Measurements from ENCODE around the gene FAM114A1. TPM values are rescaled to one million over a fixed set of nuclear protein-coding genes. Genes with fewer than 3 reads are reported as not detected.

Gene FAM114A1
- total RNA-seq, 1 experiment from 2014 or later: 32.0 TPM

DNA sequence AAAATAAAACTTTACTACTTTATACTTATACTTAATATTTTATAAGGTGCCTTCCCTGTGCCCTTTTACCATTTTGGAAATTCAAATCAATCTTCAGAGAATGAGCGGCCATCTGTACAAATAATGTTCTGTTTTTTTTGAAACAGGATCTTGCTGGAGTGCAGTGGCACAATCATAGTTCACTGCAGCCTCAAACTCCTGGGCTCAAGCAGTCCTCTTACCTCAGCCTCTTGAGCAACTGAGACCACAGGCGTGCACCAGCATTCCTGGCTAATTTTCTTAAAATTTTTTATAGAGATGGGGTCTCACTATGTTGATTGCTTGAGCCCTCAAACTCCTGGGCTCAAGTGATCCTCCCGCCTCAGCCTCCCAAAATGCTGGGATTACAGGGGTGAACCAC lies 53.5 kb downstream of the FAM114A1 start:
- intact Hi-C loops (cut with micrococcal nuclease; ENCODE audit: unreplicated experiment) (no loop called here), in situ Hi-C loops (cut with HindIII; ENCODE audit: low pct_unique_long_range_greater_than_20kb, low sequenced_read_pairs) (no loop called here)
- no peaks in the 10 kb centered on the region for H3K4me1 ChIP-seq (ENCODE audit: control insufficient read depth, insufficient read depth, low read length)
- no peaks in the 10 kb centered on the region for H3K9me3 ChIP-seq (ENCODE audit: control insufficient read depth, insufficient read depth, low read depth, low read length)
- no TSS peak for BruUV-seq (replicated peaks)
- ChIA-PET CTCF (no interaction called here), POLR2A (no interaction called here)
- H3K27me3 ChIP-seq (ENCODE audit: control insufficient read depth, insufficient read depth, low read length): no peaks in the 10 kb centered on the region
- ATAC-seq: no peak
- no peaks in the 10 kb centered on the region for H3K36me3 ChIP-seq (ENCODE audit: control insufficient read depth, insufficient read depth, low read length)
- H3K27ac ChIP-seq (ENCODE audit: low read length): no peak overlapping the region
- DNase-seq (ENCODE audit: low read depth, low spot score): no peak
- TF ChIP-seq, protein P1, sequence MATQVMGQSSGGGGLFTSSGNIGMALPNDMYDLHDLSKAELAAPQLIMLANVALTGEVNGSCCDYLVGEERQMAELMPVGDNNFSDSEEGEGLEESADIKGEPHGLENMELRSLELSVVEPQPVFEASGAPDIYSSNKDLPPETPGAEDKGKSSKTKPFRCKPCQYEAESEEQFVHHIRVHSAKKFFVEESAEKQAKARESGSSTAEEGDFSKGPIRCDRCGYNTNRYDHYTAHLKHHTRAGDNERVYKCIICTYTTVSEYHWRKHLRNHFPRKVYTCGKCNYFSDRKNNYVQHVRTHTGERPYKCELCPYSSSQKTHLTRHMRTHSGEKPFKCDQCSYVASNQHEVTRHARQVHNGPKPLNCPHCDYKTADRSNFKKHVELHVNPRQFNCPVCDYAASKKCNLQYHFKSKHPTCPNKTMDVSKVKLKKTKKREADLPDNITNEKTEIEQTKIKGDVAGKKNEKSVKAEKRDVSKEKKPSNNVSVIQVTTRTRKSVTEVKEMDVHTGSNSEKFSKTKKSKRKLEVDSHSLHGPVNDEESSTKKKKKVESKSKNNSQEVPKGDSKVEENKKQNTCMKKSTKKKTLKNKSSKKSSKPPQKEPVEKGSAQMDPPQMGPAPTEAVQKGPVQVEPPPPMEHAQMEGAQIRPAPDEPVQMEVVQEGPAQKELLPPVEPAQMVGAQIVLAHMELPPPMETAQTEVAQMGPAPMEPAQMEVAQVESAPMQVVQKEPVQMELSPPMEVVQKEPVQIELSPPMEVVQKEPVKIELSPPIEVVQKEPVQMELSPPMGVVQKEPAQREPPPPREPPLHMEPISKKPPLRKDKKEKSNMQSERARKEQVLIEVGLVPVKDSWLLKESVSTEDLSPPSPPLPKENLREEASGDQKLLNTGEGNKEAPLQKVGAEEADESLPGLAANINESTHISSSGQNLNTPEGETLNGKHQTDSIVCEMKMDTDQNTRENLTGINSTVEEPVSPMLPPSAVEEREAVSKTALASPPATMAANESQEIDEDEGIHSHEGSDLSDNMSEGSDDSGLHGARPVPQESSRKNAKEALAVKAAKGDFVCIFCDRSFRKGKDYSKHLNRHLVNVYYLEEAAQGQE (IDR thresholded peaks at IDR 0.05; ENCODE audit: insufficient read depth in 1 of 2, low read depth in 2 of 2, low read length in 1 of 2): no peak
- TF ChIP-seq TCF7L2 (IDR thresholded peaks at IDR 0.05; ENCODE audit: low read depth, low read length) (no peak), SIN3A (IDR thresholded peaks at IDR 0.05; ENCODE audit: borderline replicate concordance, insufficient read depth, low read depth, low read length) (no peak), POLR2AphosphoS5 (IDR thresholded peaks at IDR 0.05; ENCODE audit: low read depth, low read length) (no peak)
- TF ChIP-seq, protein P2, sequence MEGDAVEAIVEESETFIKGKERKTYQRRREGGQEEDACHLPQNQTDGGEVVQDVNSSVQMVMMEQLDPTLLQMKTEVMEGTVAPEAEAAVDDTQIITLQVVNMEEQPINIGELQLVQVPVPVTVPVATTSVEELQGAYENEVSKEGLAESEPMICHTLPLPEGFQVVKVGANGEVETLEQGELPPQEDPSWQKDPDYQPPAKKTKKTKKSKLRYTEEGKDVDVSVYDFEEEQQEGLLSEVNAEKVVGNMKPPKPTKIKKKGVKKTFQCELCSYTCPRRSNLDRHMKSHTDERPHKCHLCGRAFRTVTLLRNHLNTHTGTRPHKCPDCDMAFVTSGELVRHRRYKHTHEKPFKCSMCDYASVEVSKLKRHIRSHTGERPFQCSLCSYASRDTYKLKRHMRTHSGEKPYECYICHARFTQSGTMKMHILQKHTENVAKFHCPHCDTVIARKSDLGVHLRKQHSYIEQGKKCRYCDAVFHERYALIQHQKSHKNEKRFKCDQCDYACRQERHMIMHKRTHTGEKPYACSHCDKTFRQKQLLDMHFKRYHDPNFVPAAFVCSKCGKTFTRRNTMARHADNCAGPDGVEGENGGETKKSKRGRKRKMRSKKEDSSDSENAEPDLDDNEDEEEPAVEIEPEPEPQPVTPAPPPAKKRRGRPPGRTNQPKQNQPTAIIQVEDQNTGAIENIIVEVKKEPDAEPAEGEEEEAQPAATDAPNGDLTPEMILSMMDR (IDR thresholded peaks at IDR 0.05): no peak
- no peak overlapping the region for H3K4me3 ChIP-seq (ENCODE audit: low read depth in 2 of 2, low read length in 2 of 2)

DNA sequence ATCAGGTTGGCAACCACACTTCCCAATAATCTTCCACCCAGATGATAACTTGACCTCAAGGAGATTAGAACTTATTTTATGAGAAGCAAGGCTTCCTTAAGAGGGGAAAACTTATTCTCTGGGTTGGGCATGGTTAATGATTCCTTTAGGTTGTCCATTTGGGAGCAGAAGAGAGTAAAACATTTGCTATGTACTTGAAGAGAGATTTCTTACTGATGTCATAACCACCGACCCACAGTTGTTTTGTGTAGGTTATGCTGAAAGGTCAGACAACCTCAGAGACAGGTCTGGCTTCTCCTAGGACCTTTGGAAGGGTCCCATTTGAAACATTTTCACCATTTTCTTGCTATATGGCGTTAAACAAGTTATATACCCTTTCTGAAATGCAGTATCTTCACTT lies 56.1 kb downstream of the FAM114A1 start:
- in situ Hi-C loops (cut with HindIII; ENCODE audit: low pct_unique_long_range_greater_than_20kb, low sequenced_read_pairs) (no loop called here), intact Hi-C loops (cut with micrococcal nuclease; ENCODE audit: unreplicated experiment) (no loop called here)
- Histone ChIP-seq H3K4me1 (ENCODE audit: control insufficient read depth, insufficient read depth, low read length) (no peaks in the 10 kb centered on the region), H3K36me3 (ENCODE audit: control insufficient read depth, insufficient read depth, low read length) (no peaks in the 10 kb centered on the region), H3K27ac (ENCODE audit: low read length) (no peak overlapping the region), H3K4me3 (ENCODE audit: low read depth in 2 of 2, low read length in 2 of 2) (no peak overlapping the region), H3K9me3 (ENCODE audit: control insufficient read depth, insufficient read depth, low read depth, low read length) (no peaks in the 10 kb centered on the region), H3K27me3 (ENCODE audit: control insufficient read depth, insufficient read depth, low read length) (no peaks in the 10 kb centered on the region)
- no TSS peak for BruUV-seq (replicated peaks)
- ChIA-PET POLR2A (interaction anchor here (0.7 kb wide), 1 partner anchor 62 kb away, joined by 5 read pairs; no protein-coding TSS in a partner anchor), CTCF (no interaction called here)
- no peak for DNase-seq (ENCODE audit: low read depth, low spot score)
- no peak for ATAC-seq
- TF ChIP-seq POLR2AphosphoS5 (IDR thresholded peaks at IDR 0.05; ENCODE audit: low read depth, low read length): no peak
- TF ChIP-seq, protein P2 (IDR thresholded peaks at IDR 0.05): no peak
- TF ChIP-seq, protein P1 (IDR thresholded peaks at IDR 0.05; ENCODE audit: insufficient read depth in 1 of 2, low read depth in 2 of 2, low read length in 1 of 2): no peak
- TF ChIP-seq TCF7L2 (IDR thresholded peaks at IDR 0.05; ENCODE audit: low read depth, low read length): no peak
- TF ChIP-seq SIN3A (IDR thresholded peaks at IDR 0.05; ENCODE audit: borderline replicate concordance, insufficient read depth, low read depth, low read length): no peak
